ENCODE results near the gene GPR18.

The GPR18 gene

GRCh38 chr13:99289674-99290337 is 31.6 kb upstream of the GPR18 start:
- DNase-seq = no peak

- no peak for DNase-seq
Measured at GRCh38 chr13:99289271-99289670, 31.1 kb upstream of the GPR18 start.

GRCh38 chr13:99288089-99288488 is 29.9 kb upstream of the GPR18 start:
- DNase-seq = no peak

- DNase-seq = no peak
Measured at GRCh38 chr13:99287551-99287950, 29.4 kb upstream of the GPR18 start.

- DNase-seq = no peak
Measured at GRCh38 chr13:99285432-99286182, 27.4 kb upstream of the GPR18 start.

- no peak for DNase-seq
Measured at GRCh38 chr13:99282264-99283231, 24.4 kb upstream of the GPR18 start.

GRCh38 chr13:99281811-99282263 is 23.7 kb upstream of the GPR18 start:
- DNase-seq = no peak

- no peak for DNase-seq
Measured at GRCh38 chr13:99280166-99280565, 22.0 kb upstream of the GPR18 start.

- DNase-seq = no peak
Measured at GRCh38 chr13:99279637-99280036, 21.5 kb upstream of the GPR18 start.

GRCh38 chr13:99278843-99279242 is 20.7 kb upstream of the GPR18 start:
- DNase-seq = no peak

GRCh38 chr13:99278200-99278599 is 20.0 kb upstream of the GPR18 start:
- DNase-seq = no peak

- DNase-seq = no peak
Measured at GRCh38 chr13:99277629-99278028, 19.4 kb upstream of the GPR18 start.

- no peak for DNase-seq
Measured at GRCh38 chr13:99276706-99277105, 18.5 kb upstream of the GPR18 start.

- DNase-seq = no peak
Measured at GRCh38 chr13:99275093-99275469, 16.9 kb upstream of the GPR18 start.

GRCh38 chr13:99273128-99273527 is 14.9 kb upstream of the GPR18 start:
- DNase-seq = no peak

- no peak for DNase-seq
Measured at GRCh38 chr13:99272481-99272880, 14.3 kb upstream of the GPR18 start.

GRCh38 chr13:99271249-99271648 is 13.1 kb upstream of the GPR18 start:
- DNase-seq = no peak

- DNase-seq = no peak
Measured at GRCh38 chr13:99270518-99270917, 12.3 kb upstream of the GPR18 start.

- no peak for DNase-seq
Measured at GRCh38 chr13:99269627-99270241, 11.6 kb upstream of the GPR18 start.

- no peak for DNase-seq
Measured at GRCh38 chr13:99268822-99269221, 10.6 kb upstream of the GPR18 start.

GRCh38 chr13:99267927-99268326 is 9.7 kb upstream of the GPR18 start:
- no peak for DNase-seq

GRCh38 chr13:99266827-99267226 is 8.6 kb upstream of the GPR18 start:
- no peak for DNase-seq

- no peak for DNase-seq
Measured at GRCh38 chr13:99265821-99266426, 7.7 kb upstream of the GPR18 start.

Measured in NCI-H2107 (cell line).